Measurements from ENCODE around the gene NFATC2IP.

The NFATC2IP gene

DNA sequence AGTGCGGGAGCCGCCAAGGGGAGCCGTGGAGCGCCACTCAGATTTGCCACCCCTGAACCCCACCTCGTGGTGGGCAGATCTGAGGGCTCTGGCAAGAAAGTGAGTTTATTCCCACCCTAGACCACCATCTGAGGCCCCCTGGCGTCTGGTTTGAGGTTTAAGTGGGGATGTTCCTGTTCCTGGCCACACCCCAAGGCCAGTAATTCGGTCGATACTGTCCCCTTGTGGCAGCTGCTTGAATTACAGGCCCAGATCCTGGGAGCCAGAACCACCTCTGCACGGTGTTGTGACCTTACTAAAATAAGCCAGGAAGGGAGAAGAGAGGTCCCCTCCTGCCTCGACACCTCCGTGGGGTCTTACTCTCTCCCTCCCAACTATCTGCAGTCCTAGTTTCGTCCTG lies 30.8 kb downstream of the NFATC2IP start:
- Mint-ChIP-seq H3K27me3 (no peaks in the 10 kb centered on the region), H3K36me3 (ENCODE audit: insufficient read depth) (peaks cover 29% of the 10 kb centered on the region), H3K27ac (ENCODE audit: low read depth) (peak overlapping the region; percentile 53), H3K9me3 (no peaks in the 10 kb centered on the region), H3K4me3 (no peak overlapping the region), H3K4me1 (peaks cover 50% of the 10 kb centered on the region)
- DNase-seq (ENCODE audit: low spot score in 2 of 2): no peak
- no peak for ATAC-seq (replicated peaks; ENCODE audit: extremely low read depth, poor library complexity, severe bottlenecking)

DNA sequence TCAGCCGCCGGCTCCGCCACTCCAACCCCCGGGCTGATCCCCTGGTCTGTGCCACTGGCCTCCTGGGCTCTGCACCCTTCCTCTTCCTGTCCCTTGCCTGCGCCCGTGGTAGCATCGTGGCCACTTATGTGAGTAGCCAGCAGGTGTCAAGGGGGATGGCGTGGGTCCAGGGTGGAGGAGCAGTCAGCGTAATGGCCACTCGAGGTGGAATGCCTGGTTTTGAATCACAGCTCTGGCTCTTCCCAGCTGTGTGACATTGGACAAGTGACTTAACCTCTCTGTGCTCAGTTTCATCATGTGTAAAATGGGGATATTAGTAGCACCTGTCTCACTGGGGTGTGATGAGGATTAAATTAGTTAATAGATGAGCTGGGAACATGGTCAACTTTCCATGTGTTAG lies 31.7 kb downstream of the NFATC2IP start:
- H3K36me3 Mint-ChIP-seq (ENCODE audit: insufficient read depth): peaks cover 32% of the 10 kb centered on the region
- H3K27me3 Mint-ChIP-seq: no peaks in the 10 kb centered on the region
- peak overlapping the region; percentile 53 for H3K27ac Mint-ChIP-seq (ENCODE audit: low read depth)
- peaks cover 4% of the 10 kb centered on the region for H3K9me3 Mint-ChIP-seq
- DNase-seq (ENCODE audit: low spot score in 2 of 2): no peak
- H3K4me3 Mint-ChIP-seq: no peak overlapping the region
- no peak for ATAC-seq (replicated peaks; ENCODE audit: extremely low read depth, poor library complexity, severe bottlenecking)
- peaks cover 52% of the 10 kb centered on the region for H3K4me1 Mint-ChIP-seq

DNA sequence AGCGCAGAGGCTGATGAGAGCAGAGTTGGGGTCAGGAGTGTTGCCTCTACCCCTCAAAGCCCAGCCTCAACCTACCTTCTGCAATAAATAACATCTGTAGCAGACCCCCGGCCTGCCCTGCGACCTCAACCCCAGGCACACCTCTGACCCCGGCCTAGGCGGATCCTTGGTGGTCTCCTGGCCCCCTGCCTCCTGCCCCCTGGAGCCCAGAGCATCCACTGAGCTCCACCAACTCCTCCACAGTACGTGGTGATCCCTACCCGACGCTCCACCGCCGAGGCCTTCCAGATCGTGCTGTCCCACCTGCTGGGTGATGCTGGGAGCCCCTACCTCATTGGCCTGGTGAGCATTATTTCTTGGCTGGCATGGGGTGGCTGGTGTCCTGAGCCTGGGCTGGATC lies 32.2 kb downstream of the NFATC2IP start:
- Mint-ChIP-seq H3K27me3 (no peaks in the 10 kb centered on the region), H3K4me3 (no peak overlapping the region), H3K36me3 (ENCODE audit: insufficient read depth) (peaks cover 35% of the 10 kb centered on the region), H3K4me1 (peaks cover 52% of the 10 kb centered on the region), H3K27ac (ENCODE audit: low read depth) (peak overlapping the region; percentile 94), H3K9me3 (peaks cover 7% of the 10 kb centered on the region)
- DNase-seq (ENCODE audit: low spot score in 2 of 2): no peak
- no peak for ATAC-seq (replicated peaks; ENCODE audit: extremely low read depth, poor library complexity, severe bottlenecking)

DNA sequence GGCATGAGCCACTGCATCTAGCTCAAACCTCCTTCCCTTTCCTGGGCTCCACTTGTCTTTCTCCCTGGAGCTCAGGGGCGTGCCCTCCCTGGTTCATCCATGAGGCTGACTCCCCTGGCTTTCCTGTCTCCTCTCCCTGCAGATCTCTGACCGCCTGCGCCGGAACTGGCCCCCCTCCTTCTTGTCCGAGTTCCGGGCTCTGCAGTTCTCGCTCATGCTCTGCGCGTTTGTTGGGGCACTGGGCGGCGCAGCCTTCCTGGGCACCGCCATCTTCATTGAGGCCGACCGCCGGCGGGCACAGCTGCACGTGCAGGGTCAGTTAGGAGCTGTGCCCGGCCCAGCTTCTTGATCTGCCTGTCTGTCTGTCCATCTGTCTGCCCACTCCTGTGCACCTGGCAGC lies 32.9 kb downstream of the NFATC2IP start:
- Mint-ChIP-seq H3K36me3 (ENCODE audit: insufficient read depth) (peaks cover 40% of the 10 kb centered on the region), H3K4me1 (peaks cover 48% of the 10 kb centered on the region), H3K27me3 (no peaks in the 10 kb centered on the region), H3K27ac (ENCODE audit: low read depth) (peak overlapping the region; percentile 94), H3K9me3 (peaks cover 7% of the 10 kb centered on the region), H3K4me3 (peak overlapping the region; percentile 85)
- ATAC-seq (replicated peaks; ENCODE audit: extremely low read depth, poor library complexity, severe bottlenecking): no peak
- no peak for DNase-seq (ENCODE audit: low spot score in 2 of 2)

DNA sequence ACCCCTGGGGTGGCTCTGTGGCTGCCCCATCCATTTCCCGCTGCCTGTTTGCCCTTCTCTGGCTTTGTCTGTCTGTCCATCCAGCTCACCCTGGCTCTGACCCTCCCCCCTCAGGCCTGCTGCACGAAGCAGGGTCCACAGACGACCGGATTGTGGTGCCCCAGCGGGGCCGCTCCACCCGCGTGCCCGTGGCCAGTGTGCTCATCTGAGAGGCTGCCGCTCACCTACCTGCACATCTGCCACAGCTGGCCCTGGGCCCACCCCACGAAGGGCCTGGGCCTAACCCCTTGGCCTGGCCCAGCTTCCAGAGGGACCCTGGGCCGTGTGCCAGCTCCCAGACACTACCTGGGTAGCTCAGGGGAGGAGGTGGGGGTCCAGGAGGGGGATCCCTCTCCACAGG lies 33.4 kb downstream of the NFATC2IP start:
- ATAC-seq (replicated peaks; ENCODE audit: extremely low read depth, poor library complexity, severe bottlenecking): no peak
- H3K27ac Mint-ChIP-seq (ENCODE audit: low read depth): peak overlapping the region; percentile 94
- no peak for DNase-seq (ENCODE audit: low spot score in 2 of 2)
- peaks cover 7% of the 10 kb centered on the region for H3K9me3 Mint-ChIP-seq
- peak overlapping the region; percentile 85 for H3K4me3 Mint-ChIP-seq
- H3K27me3 Mint-ChIP-seq: no peaks in the 10 kb centered on the region
- H3K36me3 Mint-ChIP-seq (ENCODE audit: insufficient read depth): peaks cover 41% of the 10 kb centered on the region
- peaks cover 50% of the 10 kb centered on the region for H3K4me1 Mint-ChIP-seq

DNA sequence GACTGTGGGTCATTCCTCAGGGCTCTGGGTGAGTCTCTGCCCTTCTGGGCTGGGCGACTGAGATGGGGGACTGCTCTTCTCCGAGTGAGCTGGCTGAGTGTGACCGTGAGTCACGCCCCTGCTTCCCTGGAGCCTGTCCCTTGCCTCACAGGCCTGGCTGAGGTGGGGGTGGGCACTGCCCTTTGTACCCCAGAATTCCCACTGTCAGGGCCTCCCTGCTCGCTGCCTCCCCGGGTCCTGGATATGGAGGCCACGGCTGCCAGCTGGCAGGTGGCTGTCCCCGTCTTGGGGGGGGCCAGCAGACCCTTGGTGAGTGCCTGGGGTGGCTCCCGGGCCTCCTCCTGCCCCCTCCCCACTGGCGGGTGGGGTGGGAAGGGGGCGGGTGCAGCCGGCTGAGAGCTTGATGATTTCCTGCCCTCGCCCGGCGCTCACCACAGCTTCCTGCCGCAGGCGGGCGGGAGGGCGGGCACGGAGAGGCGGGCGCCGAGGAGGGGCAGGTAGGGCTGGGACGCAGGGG lies 33.9 kb downstream of the NFATC2IP start, which contains the start of gene LAT:
LAT (plus strand) TSS at position 434 of the 517 bp plus-strand sequence. CDS start 366 bp downstream, outside the sequence.
- H3K9me3 Mint-ChIP-seq: peaks cover 7% of the 10 kb centered on the region
- peaks cover 56% of the 10 kb centered on the region for H3K4me1 Mint-ChIP-seq
- peak within 1 kb of the TSS; percentile 85 for H3K4me3 Mint-ChIP-seq
- peak; percentile 53 to 66 for DNase-seq (ENCODE audit: low spot score in 2 of 2)
- H3K27me3 Mint-ChIP-seq: no peaks in the 10 kb centered on the region
- H3K27ac Mint-ChIP-seq (ENCODE audit: low read depth): peak within 1 kb of the TSS; percentile 94
- peaks cover 43% of the 10 kb centered on the region for H3K36me3 Mint-ChIP-seq (ENCODE audit: insufficient read depth)
- peak; percentile 79 for ATAC-seq (replicated peaks; ENCODE audit: extremely low read depth, poor library complexity, severe bottlenecking)

DNA sequence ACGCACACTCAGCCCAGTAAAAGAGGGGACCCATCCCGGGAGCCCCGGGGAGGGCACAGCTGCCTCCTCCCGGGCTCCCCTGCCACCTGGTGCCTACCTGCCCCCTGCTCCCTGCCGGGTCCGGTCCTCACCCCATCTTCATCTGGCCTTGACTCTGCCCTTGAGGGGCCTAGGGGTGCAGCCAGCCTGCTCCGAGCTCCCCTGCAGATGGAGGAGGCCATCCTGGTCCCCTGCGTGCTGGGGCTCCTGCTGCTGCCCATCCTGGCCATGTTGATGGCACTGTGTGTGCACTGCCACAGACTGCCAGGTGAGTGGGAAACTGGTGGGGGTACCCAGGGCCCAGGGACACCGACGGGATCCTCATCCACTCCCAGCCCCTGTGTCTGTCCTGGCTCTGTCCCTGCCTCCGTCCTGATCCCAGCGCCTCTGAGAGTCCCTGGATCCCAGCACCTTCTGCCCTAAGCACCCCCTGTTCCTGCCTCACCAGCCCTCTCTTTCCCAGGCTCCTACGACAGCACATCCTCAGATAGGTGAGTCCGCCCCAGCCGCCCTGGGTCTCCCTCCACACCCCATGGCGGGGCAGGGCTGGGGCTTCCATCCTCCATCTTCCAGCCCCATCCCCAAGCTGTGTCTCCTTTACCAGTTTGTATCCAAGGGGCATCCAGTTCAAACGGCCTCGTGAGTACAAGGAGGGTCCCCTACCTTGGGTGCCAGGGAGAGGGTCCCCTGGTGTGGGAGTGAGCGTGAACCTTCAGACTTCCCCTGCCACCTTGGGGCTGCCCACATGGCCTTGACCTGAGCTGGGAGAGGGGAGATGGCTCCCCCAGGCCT lies 34.7 kb downstream of the NFATC2IP start:
- Mint-ChIP-seq H3K4me3 (peak overlapping the region; percentile 85), H3K27me3 (no peaks in the 10 kb centered on the region), H3K4me1 (peaks cover 63% of the 10 kb centered on the region), H3K9me3 (peaks cover 7% of the 10 kb centered on the region), H3K27ac (ENCODE audit: low read depth) (peak overlapping the region; percentile 94), H3K36me3 (ENCODE audit: insufficient read depth) (peaks cover 49% of the 10 kb centered on the region)
- peak; percentile 34 for ATAC-seq (replicated peaks; ENCODE audit: extremely low read depth, poor library complexity, severe bottlenecking)
- DNase-seq (ENCODE audit: low spot score in 2 of 2): no peak

DNA sequence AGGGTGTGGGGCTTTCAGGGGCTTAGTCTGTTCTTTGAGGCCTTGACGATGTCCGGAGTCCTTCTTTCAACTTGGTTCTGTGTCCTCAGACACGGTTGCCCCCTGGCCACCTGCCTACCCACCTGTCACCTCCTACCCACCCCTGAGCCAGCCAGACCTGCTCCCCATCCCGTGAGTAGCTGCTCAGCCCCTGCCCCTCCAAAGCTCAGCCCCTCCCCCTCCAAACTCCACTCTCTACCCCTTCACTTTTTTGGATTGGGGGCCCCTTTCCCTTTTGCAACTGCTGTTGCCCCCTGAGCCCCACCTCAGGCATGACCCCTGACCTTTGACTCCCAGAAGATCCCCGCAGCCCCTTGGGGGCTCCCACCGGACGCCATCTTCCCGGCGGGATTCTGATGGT lies 35.3 kb downstream of the NFATC2IP start:
- Mint-ChIP-seq H3K9me3 (peaks cover 7% of the 10 kb centered on the region), H3K27me3 (no peaks in the 10 kb centered on the region), H3K4me1 (peaks cover 67% of the 10 kb centered on the region), H3K4me3 (peak overlapping the region; percentile 85), H3K27ac (ENCODE audit: low read depth) (peak overlapping the region; percentile 94), H3K36me3 (ENCODE audit: insufficient read depth) (peaks cover 50% of the 10 kb centered on the region)
- no peak for DNase-seq (ENCODE audit: low spot score in 2 of 2)
- ATAC-seq (replicated peaks; ENCODE audit: extremely low read depth, poor library complexity, severe bottlenecking): no peak

DNA sequence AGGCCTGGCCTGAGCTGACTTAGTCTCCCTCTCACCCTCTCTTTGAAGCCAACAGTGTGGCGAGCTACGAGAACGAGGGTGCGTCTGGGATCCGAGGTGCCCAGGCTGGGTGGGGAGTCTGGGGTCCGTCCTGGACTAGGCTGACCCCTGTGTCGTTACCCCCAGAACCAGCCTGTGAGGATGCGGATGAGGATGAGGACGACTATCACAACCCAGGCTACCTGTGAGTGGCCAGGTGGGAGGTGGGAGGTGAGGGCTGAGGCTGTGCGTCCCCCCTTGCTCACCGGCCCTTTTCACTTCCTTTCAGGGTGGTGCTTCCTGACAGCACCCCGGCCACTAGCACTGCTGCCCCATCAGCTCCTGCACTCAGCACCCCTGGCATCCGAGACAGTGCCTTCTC lies 35.8 kb downstream of the NFATC2IP start:
- ATAC-seq (replicated peaks; ENCODE audit: extremely low read depth, poor library complexity, severe bottlenecking): no peak
- H3K27me3 Mint-ChIP-seq: no peaks in the 10 kb centered on the region
- peaks cover 7% of the 10 kb centered on the region for H3K9me3 Mint-ChIP-seq
- H3K36me3 Mint-ChIP-seq (ENCODE audit: insufficient read depth): peaks cover 51% of the 10 kb centered on the region
- DNase-seq (ENCODE audit: low spot score in 2 of 2): no peak
- H3K4me1 Mint-ChIP-seq: peaks cover 67% of the 10 kb centered on the region
- H3K4me3 Mint-ChIP-seq: peak overlapping the region; percentile 85
- peak overlapping the region; percentile 94 for H3K27ac Mint-ChIP-seq (ENCODE audit: low read depth)

DNA sequence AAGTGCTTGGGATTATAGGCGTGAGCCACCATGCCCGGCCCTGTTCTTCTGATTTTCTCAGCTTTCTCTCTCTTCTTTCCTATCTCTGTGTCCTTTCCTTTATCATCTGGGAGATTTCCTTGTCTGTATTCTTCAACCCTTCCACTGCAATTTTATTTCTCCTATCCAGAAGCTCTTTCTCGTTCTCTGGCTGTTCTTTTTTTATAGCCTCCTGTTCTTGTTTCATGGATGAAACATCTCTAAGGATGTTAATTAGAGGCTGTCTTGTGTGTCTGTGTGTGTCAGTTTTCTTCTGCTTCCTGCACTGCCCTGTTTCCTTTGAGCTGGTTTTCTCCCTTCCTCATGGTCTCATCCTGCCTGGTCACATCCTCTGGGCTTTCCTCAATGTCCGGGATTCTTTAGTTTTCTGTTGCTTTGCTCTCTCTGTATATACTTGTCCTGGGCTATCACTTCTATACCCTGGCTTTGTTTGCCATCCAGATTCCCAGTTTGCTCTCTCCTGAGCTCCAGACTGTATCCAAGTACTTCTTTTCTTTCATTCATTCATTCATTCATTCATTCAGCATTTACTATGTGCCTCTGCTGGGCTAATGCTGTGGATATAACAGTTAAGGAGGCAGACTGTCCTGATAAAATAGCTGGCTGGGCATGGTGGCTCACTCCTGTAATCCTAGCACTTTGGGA lies 36.6 kb downstream of the NFATC2IP start:
- peaks cover 67% of the 10 kb centered on the region for H3K4me1 Mint-ChIP-seq
- H3K27ac Mint-ChIP-seq (ENCODE audit: low read depth): peak overlapping the region; percentile 94
- H3K9me3 Mint-ChIP-seq: peaks cover 7% of the 10 kb centered on the region
- H3K36me3 Mint-ChIP-seq (ENCODE audit: insufficient read depth): peaks cover 51% of the 10 kb centered on the region
- H3K27me3 Mint-ChIP-seq: no peaks in the 10 kb centered on the region
- ATAC-seq (replicated peaks; ENCODE audit: extremely low read depth, poor library complexity, severe bottlenecking): no peak
- peak overlapping the region; percentile 85 for H3K4me3 Mint-ChIP-seq
- no peak for DNase-seq (ENCODE audit: low spot score in 2 of 2)

DNA sequence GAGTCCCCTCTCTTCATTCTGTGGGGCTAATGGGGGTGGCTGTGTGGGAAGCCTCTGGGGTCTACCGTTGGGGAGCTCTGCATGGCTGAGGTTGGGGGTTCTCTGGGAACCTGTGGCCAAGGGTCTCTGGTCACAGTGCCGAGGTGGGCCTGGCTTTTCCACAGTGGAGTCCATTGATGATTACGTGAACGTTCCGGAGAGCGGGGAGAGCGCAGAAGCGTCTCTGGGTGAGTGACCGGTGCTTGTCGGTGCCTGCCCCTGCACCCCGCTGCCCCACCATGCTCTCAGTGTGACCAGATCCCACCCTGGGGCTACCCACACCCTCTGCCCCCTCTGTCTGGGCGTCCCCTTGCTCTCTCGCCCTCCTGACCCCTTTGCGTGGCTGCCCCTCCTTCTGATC lies 38.6 kb downstream of the NFATC2IP start:
- ATAC-seq (replicated peaks; ENCODE audit: extremely low read depth, poor library complexity, severe bottlenecking) (no peak), DNase-seq (ENCODE audit: low spot score in 2 of 2) (no peak)
- H3K9me3 Mint-ChIP-seq: peaks cover 7% of the 10 kb centered on the region
- peaks cover 46% of the 10 kb centered on the region for H3K36me3 Mint-ChIP-seq (ENCODE audit: insufficient read depth)
- H3K27ac Mint-ChIP-seq (ENCODE audit: low read depth): peak overlapping the region; percentile 94
- no peaks in the 10 kb centered on the region for H3K27me3 Mint-ChIP-seq
- H3K4me3 Mint-ChIP-seq: peak overlapping the region; percentile 85
- peaks cover 52% of the 10 kb centered on the region for H3K4me1 Mint-ChIP-seq

DNA sequence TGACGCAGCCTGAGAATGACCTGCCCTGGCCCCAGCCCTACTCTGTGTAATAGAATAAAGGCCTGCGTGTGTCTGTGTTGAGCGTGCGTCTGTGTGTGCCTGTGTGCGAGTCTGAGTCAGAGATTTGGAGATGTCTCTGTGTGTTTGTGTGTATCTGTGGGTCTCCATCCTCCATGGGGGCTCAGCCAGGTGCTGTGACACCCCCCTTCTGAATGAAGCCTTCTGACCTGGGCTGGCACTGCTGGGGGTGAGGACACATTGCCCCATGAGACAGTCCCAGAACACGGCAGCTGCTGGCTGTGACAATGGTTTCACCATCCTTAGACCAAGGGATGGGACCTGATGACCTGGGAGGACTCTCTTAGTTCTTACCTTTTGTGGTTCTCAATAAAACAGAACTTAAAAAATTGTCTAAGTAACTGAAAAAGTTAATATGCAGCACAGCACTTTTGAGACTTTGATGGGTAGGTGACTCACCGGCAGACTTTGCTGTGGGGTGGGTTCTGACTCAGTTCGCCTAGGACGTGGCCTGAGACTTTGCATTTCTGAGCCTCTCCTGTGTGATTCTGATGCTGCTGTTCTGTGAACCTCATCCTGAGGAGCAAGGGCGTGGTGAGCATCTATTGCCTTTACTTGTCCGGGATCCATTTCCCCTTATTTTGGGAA lies 39.8 kb downstream of the NFATC2IP start:
- peak overlapping the region; percentile 85 for H3K4me3 Mint-ChIP-seq
- DNase-seq (ENCODE audit: low spot score in 2 of 2) (no peak), ATAC-seq (replicated peaks; ENCODE audit: extremely low read depth, poor library complexity, severe bottlenecking) (no peak)
- no peaks in the 10 kb centered on the region for H3K27me3 Mint-ChIP-seq
- H3K27ac Mint-ChIP-seq (ENCODE audit: low read depth): peak overlapping the region; percentile 87
- peaks cover 7% of the 10 kb centered on the region for H3K9me3 Mint-ChIP-seq
- peaks cover 46% of the 10 kb centered on the region for H3K4me1 Mint-ChIP-seq
- peaks cover 43% of the 10 kb centered on the region for H3K36me3 Mint-ChIP-seq (ENCODE audit: insufficient read depth)

All from central memory CD8-positive, alpha-beta T cell (primary cell).